GM23338 (cell line): Measurements from ENCODE around the gene UNC5C. TPM values are rescaled to one million over a fixed set of nuclear protein-coding genes. Genes with fewer than 3 reads are reported as not detected.

Experiments
- ATAC-seq: fragments of 200-7000 bp; cut with Tn5 transposase; 3 replicates; pipeline ENCODE4 v1.9.1; 2020
- DNase-seq: peaks from one replicate; pipeline ENCODE4 v3.0.0-alpha.2; 2015; ENCODE audit warnings: low spot score
- H2AFZ ChIP-seq: fragments of 200-600 bp; sonication (generic); 2 replicates; pipeline ENCODE4 v1.8.0; 2016; ENCODE audit warnings: antibody characterized with exemption, mild to moderate bottlenecking, moderate library complexity
- H3F3A ChIP-seq: fragments of 200-600 bp; sonication (generic); replicated peaks from 2 replicates; pipeline ENCODE4 v1.8.0; 2017; ENCODE audit warnings: antibody characterized with exemption, mixed run types, low read depth
- H3K27ac ChIP-seq: fragments of 200-600 bp; sonication (generic); 2 replicates; pipeline ENCODE4 v1.6.1; 2016; ENCODE audit warnings: low read depth
- H3K27me3 ChIP-seq: fragments of 200-600 bp; sonication (generic); 2 replicates; pipeline ENCODE4 v1.8.0; 2016; ENCODE audit warnings: mild to moderate bottlenecking, mixed run types, moderate library complexity; ENCODE audit not compliant: insufficient read depth
- H3K36me3 ChIP-seq: fragments of 200-600 bp; sonication (generic); 2 replicates; pipeline ENCODE4 v1.8.0; 2016; ENCODE audit warnings: mild to moderate bottlenecking; ENCODE audit not compliant: insufficient read depth
- H3K4me1 ChIP-seq: fragments of 200-600 bp; sonication (generic); 2 replicates; pipeline ENCODE4 v1.8.0; 2016; ENCODE audit warnings: mild to moderate bottlenecking, moderate library complexity; ENCODE audit not compliant: insufficient read depth
- H3K4me2 ChIP-seq: fragments of 200-600 bp; sonication (generic); 2 replicates; pipeline ENCODE4 v1.7.1; 2017; ENCODE audit warnings: mixed run types
- H3K4me3 ChIP-seq: fragments of 200-600 bp; sonication (generic); 2 replicates; pipeline ENCODE4 v1.6.1; 2016; ENCODE audit warnings: mixed run types
- H3K79me2 ChIP-seq: fragments of 200-600 bp; sonication (generic); replicated peaks from 2 replicates; pipeline ENCODE4 v1.8.0; 2017; ENCODE audit warnings: mild to moderate bottlenecking; ENCODE audit not compliant: insufficient read depth
- H3K9me2 ChIP-seq: fragments of 200-600 bp; sonication (generic); 2 replicates; pipeline ENCODE4 v1.8.0; 2017; ENCODE audit not compliant: insufficient read depth
- H4K20me1 ChIP-seq: fragments of 200-600 bp; sonication (generic); replicated peaks from 2 replicates; pipeline ENCODE4 v1.8.0; 2017; ENCODE audit warnings: mild to moderate bottlenecking; ENCODE audit not compliant: insufficient read depth
- H3K27ac Mint-ChIP-seq: 2 replicates; pipeline ENCODE4 v1.8.0; 2020; ENCODE audit warnings: inconsistent platforms, mild to moderate bottlenecking, moderate library complexity, mixed read lengths
- H3K27me3 Mint-ChIP-seq: 3 replicates; pipeline ENCODE4 v1.8.0; 2022; ENCODE audit warnings: low read depth, mild to moderate bottlenecking, moderate library complexity, mixed read lengths, inconsistent platforms; ENCODE audit not compliant: insufficient read depth, poor library complexity
- H3K36me3 Mint-ChIP-seq: 3 replicates; pipeline ENCODE4 v1.8.0; 2021; ENCODE audit warnings: low read depth, mild to moderate bottlenecking, inconsistent platforms, moderate library complexity, mixed read lengths
- H3K4me1 Mint-ChIP-seq: 3 replicates; pipeline ENCODE4 v1.8.0; 2020; ENCODE audit warnings: mild to moderate bottlenecking, inconsistent platforms, mixed read lengths
- H3K4me3 Mint-ChIP-seq: 3 replicates; pipeline ENCODE4 v1.8.0; 2021; ENCODE audit warnings: moderate library complexity, mild to moderate bottlenecking, inconsistent platforms, mixed read lengths
- H3K9me3 Mint-ChIP-seq: 3 replicates; pipeline ENCODE4 v1.8.0; 2020; ENCODE audit warnings: moderate library complexity, mild to moderate bottlenecking, inconsistent platforms, mixed read lengths
- CREB1 ChIP-seq: fragments of 250-450 bp; sonication (Bioruptor Pico); IDR thresholded peaks from 2 replicates; pipeline ENCODE4 v1.5.0; 2020; ENCODE audit warnings: low read depth, mild to moderate bottlenecking, moderate library complexity
- JUNB ChIP-seq: IDR thresholded peaks from one replicate; pipeline ENCODE4 v1.6.1; 2016; ENCODE audit warnings: antibody characterized with exemption; ENCODE audit not compliant: unreplicated experiment
- NANOG ChIP-seq: IDR thresholded peaks from 2 replicates; pipeline ENCODE4 v1.6.1; 2016; ENCODE audit warnings: antibody characterized with exemption, borderline replicate concordance
- POLR2AphosphoS5 ChIP-seq: IDR thresholded peaks from 2 replicates; pipeline ENCODE4 v1.6.1; 2016; ENCODE audit warnings: antibody characterized with exemption, low read depth
- STAT1 ChIP-seq: IDR thresholded peaks from one replicate; pipeline ENCODE4 v1.6.1; 2016; ENCODE audit warnings: antibody characterized with exemption; ENCODE audit not compliant: unreplicated experiment
- polyA plus RNA-seq: library from polyadenylated mRNA; unstranded; fragments of >200 nt; fragmentation: Nextera tagmentation; extraction: Ambion mirVana; gene quantifications from 2 replicates; pipeline ENCODE4 v1.2.1, GENCODE V29; 2016
- total RNA-seq: library from RNA; depleted of rRNA; stranded (reverse); fragments of >200 nt; shearing (Covaris generic); gene quantifications from 2 replicates; pipeline ENCODE4 v1.2.3, GENCODE V29; 2014
- TF ChIP-seq, protein P1 (sequence below): IDR thresholded peaks from one replicate; pipeline ENCODE4 v1.6.1; 2018; ENCODE audit warnings: antibody characterized with exemption; ENCODE audit not compliant: unreplicated experiment
- TF ChIP-seq, protein P2 (sequence below), 2 experiments: fragments of 200-600 bp in 1 of 2; sonication (generic) in 1 of 2; conservative IDR thresholded peaks; 2 replicates each; pipeline versions ENCODE4 v1.5.1 to v1.6.1; 2016 to 2017; ENCODE audit warnings: antibody characterized with exemption in 2 of 2, low read depth in 2 of 2, mild to moderate bottlenecking in 2 of 2, moderate library complexity in 1 of 2
- TF ChIP-seq, protein P3 (sequence below): fragments of 250-450 bp; sonication (Bioruptor Pico); IDR thresholded peaks from 2 replicates; pipeline ENCODE4 v1.5.0; 2020; ENCODE audit warnings: mild to moderate bottlenecking, moderate library complexity

UNC5C gene
- total and polyA plus RNA-seq, 2 experiments from 2014 or later = 0.08 to 0.21 TPM

DNA sequence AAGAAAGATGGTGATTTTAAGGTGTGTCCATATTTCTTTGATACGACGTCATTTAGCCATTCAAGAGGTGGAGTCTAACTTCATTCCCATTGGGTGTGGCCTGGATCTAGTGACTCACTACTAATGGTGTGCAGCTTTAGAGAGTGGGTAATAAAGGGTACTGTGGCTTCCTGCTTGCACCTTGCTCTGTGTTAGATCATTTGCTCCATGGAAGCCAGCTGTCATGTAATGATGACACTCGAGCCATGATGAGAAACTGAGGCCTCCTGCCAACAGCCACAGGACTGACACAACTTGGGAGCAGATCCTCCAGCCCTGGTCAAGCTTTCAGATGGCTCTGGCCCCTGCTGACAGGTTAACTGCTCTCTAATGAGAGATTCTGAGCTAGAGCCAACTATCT is 82.0 kb downstream of the UNC5C start:
- no peak overlapping the region for H3K27ac ChIP-seq
- no peak overlapping the region; the same call in 1 of the 2 replicates for H3K27ac Mint-ChIP-seq
- no peak overlapping the region for H3K4me2 ChIP-seq
- peaks cover 1% of the 10 kb centered on the region for H3K27me3 Mint-ChIP-seq
- H3K36me3 ChIP-seq = no peaks in the 10 kb centered on the region
- H3K4me1 Mint-ChIP-seq = no peaks in the 10 kb centered on the region
- no peaks in the 10 kb centered on the region for H3K36me3 Mint-ChIP-seq
- no peaks in the 10 kb centered on the region for H3K4me1 ChIP-seq
- H3K9me3 Mint-ChIP-seq = no peaks in the 10 kb centered on the region
- no peak overlapping the region for H3K4me3 ChIP-seq
- TF ChIP-seq POLR2AphosphoS5 (no peak), JUNB (no peak), NANOG (no peak), STAT1 (no peak)
- TF ChIP-seq, protein P1, sequence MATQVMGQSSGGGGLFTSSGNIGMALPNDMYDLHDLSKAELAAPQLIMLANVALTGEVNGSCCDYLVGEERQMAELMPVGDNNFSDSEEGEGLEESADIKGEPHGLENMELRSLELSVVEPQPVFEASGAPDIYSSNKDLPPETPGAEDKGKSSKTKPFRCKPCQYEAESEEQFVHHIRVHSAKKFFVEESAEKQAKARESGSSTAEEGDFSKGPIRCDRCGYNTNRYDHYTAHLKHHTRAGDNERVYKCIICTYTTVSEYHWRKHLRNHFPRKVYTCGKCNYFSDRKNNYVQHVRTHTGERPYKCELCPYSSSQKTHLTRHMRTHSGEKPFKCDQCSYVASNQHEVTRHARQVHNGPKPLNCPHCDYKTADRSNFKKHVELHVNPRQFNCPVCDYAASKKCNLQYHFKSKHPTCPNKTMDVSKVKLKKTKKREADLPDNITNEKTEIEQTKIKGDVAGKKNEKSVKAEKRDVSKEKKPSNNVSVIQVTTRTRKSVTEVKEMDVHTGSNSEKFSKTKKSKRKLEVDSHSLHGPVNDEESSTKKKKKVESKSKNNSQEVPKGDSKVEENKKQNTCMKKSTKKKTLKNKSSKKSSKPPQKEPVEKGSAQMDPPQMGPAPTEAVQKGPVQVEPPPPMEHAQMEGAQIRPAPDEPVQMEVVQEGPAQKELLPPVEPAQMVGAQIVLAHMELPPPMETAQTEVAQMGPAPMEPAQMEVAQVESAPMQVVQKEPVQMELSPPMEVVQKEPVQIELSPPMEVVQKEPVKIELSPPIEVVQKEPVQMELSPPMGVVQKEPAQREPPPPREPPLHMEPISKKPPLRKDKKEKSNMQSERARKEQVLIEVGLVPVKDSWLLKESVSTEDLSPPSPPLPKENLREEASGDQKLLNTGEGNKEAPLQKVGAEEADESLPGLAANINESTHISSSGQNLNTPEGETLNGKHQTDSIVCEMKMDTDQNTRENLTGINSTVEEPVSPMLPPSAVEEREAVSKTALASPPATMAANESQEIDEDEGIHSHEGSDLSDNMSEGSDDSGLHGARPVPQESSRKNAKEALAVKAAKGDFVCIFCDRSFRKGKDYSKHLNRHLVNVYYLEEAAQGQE = no peak
- TF ChIP-seq, protein P2, sequence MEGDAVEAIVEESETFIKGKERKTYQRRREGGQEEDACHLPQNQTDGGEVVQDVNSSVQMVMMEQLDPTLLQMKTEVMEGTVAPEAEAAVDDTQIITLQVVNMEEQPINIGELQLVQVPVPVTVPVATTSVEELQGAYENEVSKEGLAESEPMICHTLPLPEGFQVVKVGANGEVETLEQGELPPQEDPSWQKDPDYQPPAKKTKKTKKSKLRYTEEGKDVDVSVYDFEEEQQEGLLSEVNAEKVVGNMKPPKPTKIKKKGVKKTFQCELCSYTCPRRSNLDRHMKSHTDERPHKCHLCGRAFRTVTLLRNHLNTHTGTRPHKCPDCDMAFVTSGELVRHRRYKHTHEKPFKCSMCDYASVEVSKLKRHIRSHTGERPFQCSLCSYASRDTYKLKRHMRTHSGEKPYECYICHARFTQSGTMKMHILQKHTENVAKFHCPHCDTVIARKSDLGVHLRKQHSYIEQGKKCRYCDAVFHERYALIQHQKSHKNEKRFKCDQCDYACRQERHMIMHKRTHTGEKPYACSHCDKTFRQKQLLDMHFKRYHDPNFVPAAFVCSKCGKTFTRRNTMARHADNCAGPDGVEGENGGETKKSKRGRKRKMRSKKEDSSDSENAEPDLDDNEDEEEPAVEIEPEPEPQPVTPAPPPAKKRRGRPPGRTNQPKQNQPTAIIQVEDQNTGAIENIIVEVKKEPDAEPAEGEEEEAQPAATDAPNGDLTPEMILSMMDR (conservative IDR thresholded peaks at IDR 0.05; ENCODE audit: low read depth in 2 of 2) = no peak
- no peaks in the 10 kb centered on the region for H3F3A ChIP-seq
- H4K20me1 ChIP-seq = no peaks in the 10 kb centered on the region
- H3K27me3 ChIP-seq = no peaks in the 10 kb centered on the region
- no peak for ATAC-seq
- H3K9me2 ChIP-seq = no peaks in the 10 kb centered on the region; the same call in 1 of the 2 replicates
- H3K79me2 ChIP-seq = no peaks in the 10 kb centered on the region
- no peak for DNase-seq
- H2AFZ ChIP-seq = no peak overlapping the region
- H3K4me3 Mint-ChIP-seq = no peak overlapping the region

DNA sequence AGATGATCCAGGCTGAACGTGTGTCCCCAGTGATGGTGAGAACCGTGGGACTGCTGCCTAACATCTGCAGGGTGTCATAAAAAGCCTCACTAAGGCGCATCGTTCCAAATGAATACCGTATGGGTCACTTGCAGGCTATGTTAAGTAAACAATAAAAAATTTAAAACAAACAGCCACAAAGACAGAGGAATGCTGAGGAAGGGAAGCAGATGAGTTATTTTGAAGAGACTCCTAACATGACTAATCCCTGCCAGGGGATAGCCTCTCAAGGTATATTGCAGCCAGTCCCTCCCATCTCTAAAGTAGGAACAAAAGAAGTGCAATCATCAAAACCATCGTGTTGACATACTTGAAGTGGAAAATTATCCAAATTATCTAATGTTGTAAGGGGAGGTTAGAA is 83.8 kb downstream of the UNC5C start:
- Histone ChIP-seq H3K9me2 (no peaks in the 10 kb centered on the region; the same call in 1 of the 2 replicates), H2AFZ (no peak overlapping the region), H3K27me3 (no peaks in the 10 kb centered on the region), H3K36me3 (no peaks in the 10 kb centered on the region), H3K4me2 (no peak overlapping the region), H3K27ac (no peak overlapping the region), H3F3A (no peaks in the 10 kb centered on the region), H4K20me1 (no peaks in the 10 kb centered on the region), H3K79me2 (no peaks in the 10 kb centered on the region), H3K4me3 (no peak overlapping the region), H3K4me1 (no peaks in the 10 kb centered on the region)
- no peak for DNase-seq
- ATAC-seq = no peak
- H3K36me3 Mint-ChIP-seq = no peaks in the 10 kb centered on the region
- no peak overlapping the region for H3K27ac Mint-ChIP-seq
- TF ChIP-seq CREB1 (CRISPR knock-in tag) = no peak
- TF ChIP-seq, protein P2 (conservative IDR thresholded peaks at IDR 0.05; ENCODE audit: low read depth in 2 of 2) = no peak
- TF ChIP-seq, protein P3, sequence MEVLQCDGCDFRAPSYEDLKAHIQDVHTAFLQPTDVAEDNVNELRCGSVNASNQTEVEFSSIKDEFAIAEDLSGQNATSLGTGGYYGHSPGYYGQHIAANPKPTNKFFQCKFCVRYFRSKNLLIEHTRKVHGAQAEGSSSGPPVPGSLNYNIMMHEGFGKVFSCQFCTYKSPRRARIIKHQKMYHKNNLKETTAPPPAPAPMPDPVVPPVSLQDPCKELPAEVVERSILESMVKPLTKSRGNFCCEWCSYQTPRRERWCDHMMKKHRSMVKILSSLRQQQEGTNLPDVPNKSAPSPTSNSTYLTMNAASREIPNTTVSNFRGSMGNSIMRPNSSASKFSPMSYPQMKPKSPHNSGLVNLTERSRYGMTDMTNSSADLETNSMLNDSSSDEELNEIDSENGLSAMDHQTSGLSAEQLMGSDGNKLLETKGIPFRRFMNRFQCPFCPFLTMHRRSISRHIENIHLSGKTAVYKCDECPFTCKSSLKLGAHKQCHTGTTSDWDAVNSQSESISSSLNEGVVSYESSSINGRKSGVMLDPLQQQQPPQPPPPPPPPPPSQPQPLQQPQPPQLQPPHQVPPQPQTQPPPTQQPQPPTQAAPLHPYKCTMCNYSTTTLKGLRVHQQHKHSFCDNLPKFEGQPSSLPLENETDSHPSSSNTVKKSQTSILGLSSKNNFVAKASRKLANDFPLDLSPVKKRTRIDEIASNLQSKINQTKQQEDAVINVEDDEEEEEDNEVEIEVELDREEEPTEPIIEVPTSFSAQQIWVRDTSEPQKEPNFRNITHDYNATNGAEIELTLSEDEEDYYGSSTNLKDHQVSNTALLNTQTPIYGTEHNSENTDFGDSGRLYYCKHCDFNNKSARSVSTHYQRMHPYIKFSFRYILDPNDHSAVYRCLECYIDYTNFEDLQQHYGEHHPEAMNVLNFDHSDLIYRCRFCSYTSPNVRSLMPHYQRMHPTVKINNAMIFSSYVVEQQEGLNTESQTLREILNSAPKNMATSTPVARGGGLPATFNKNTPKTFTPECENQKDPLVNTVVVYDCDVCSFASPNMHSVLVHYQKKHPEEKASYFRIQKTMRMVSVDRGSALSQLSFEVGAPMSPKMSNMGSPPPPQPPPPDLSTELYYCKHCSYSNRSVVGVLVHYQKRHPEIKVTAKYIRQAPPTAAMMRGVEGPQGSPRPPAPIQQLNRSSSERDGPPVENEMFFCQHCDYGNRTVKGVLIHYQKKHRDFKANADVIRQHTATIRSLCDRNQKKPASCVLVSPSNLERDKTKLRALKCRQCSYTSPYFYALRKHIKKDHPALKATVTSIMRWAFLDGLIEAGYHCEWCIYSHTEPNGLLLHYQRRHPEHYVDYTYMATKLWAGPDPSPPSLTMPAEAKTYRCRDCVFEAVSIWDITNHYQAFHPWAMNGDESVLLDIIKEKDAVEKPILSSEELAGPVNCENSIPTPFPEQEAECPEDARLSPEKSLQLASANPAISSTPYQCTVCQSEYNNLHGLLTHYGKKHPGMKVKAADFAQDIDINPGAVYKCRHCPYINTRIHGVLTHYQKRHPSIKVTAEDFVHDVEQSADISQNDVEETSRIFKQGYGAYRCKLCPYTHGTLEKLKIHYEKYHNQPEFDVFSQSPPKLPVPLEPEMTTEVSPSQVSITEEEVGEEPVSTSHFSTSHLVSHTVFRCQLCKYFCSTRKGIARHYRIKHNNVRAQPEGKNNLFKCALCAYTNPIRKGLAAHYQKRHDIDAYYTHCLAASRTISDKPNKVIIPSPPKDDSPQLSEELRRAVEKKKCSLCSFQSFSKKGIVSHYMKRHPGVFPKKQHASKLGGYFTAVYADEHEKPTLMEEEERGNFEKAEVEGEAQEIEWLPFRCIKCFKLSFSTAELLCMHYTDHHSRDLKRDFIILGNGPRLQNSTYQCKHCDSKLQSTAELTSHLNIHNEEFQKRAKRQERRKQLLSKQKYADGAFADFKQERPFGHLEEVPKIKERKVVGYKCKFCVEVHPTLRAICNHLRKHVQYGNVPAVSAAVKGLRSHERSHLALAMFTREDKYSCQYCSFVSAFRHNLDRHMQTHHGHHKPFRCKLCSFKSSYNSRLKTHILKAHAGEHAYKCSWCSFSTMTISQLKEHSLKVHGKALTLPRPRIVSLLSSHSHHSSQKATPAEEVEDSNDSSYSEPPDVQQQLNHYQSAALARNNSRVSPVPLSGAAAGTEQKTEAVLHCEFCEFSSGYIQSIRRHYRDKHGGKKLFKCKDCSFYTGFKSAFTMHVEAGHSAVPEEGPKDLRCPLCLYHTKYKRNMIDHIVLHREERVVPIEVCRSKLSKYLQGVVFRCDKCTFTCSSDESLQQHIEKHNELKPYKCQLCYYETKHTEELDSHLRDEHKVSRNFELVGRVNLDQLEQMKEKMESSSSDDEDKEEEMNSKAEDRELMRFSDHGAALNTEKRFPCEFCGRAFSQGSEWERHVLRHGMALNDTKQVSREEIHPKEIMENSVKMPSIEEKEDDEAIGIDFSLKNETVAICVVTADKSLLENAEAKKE (CRISPR knock-in tag) = no peak
- no peak overlapping the region for H3K4me3 Mint-ChIP-seq
- no peaks in the 10 kb centered on the region for H3K9me3 Mint-ChIP-seq
- no peaks in the 10 kb centered on the region for H3K4me1 Mint-ChIP-seq
- H3K27me3 Mint-ChIP-seq = no peaks in the 10 kb centered on the region
